Endothelial cell of umbilical vein (primary cell): ENCODE measurements around the gene ARSJ. TPM values are rescaled to one million over a fixed set of nuclear protein-coding genes. Genes with fewer than 3 reads are reported as not detected.

ENCODE experiments used
- BruUV-seq: library from RNA; stranded (reverse); fragments of 400-500 nt; replicated peaks from 2 replicates; lab custom pipeline; 2021; lab: Mats Ljungman, UMichigan
- CTCF ChIA-PET: fragments of 300-600, 350-600 bp; sonication (Branson Sonifier 250); formaldehyde crosslinking; loops from one replicate; lab custom pipeline; 2021; ENCODE audit warnings: antibody characterized with exemption, inconsistent platforms; lab: Charles Lee
- POLR2A ChIA-PET: fragments of 300-600, 350-600 bp; sonication (Branson Sonifier 250); formaldehyde crosslinking; loops from one replicate; lab custom pipeline; 2021; ENCODE audit warnings: antibody characterized with exemption, inconsistent platforms; lab: Charles Lee
- DNase-seq: peaks from one replicate; pipeline ENCODE4 v3.0.0-alpha.2; 2011; ENCODE audit warnings: low read depth, low spot score
- FAIRE-seq: peaks from 2 replicates; lab custom pipeline; 2011; peaks lifted over from hg19 to GRCh38; lab: Jason Lieb, UNC
- H2AFZ ChIP-seq: 2 replicates; pipeline ENCODE4 v1.6.0; 2012; ENCODE audit warnings: low read depth, low read length, control low read depth, inconsistent platforms
- H3K27ac ChIP-seq: 2 replicates; pipeline ENCODE4 v1.5.1; 2011; ENCODE audit warnings: low read depth, mild to moderate bottlenecking, control low read depth, low read length, moderate library complexity; ENCODE audit not compliant: insufficient read depth
- H3K27me3 ChIP-seq, 2 experiments: 2 replicates each; pipeline versions ENCODE4 v1.6.0 to v1.6.1; 2011; ENCODE audit warnings: low read length in 2 of 2, mixed read lengths in 1 of 2; ENCODE audit not compliant: control insufficient read depth in 2 of 2, insufficient read depth in 2 of 2
- H3K36me3 ChIP-seq, 2 experiments: 2 replicates in 1 of 2; 3 replicates in 1 of 2; pipeline ENCODE4 v1.5.1; 2011; ENCODE audit warnings: low read length in 2 of 2, mild to moderate bottlenecking in 1 of 2, moderate library complexity in 1 of 2; ENCODE audit not compliant: control insufficient read depth in 2 of 2, insufficient read depth in 2 of 2; ENCODE audit errors: extremely low read depth in 1 of 2
- H3K4me1 ChIP-seq: 3 replicates; pipeline ENCODE4 v1.5.1; 2011; ENCODE audit warnings: mild to moderate bottlenecking, low read length; ENCODE audit not compliant: control insufficient read depth, insufficient read depth; ENCODE audit errors: extremely low read depth
- H3K4me2 ChIP-seq: 2 replicates; pipeline ENCODE4 v1.6.1; 2011; ENCODE audit warnings: low read length, control low read depth, mixed read lengths; ENCODE audit not compliant: insufficient read depth
- H3K4me3 ChIP-seq, 3 experiments: fragments of 200-600 bp in 1 of 3; sonication (generic), shearing (Covaris generic) in 1 of 3; replicated peaks in 1 of 3; 2 replicates each; pipeline ENCODE4 v1.5.1; 2011 to 2016; ENCODE audit warnings: control low read depth in 3 of 3, low read length in 3 of 3, mild to moderate bottlenecking in 2 of 3, inconsistent platforms in 1 of 3, low read depth in 1 of 3, moderate library complexity in 1 of 3; ENCODE audit not compliant: insufficient read depth in 1 of 3
- H3K79me2 ChIP-seq: 2 replicates; pipeline ENCODE4 v1.6.0; 2012; ENCODE audit warnings: low read length, inconsistent platforms; ENCODE audit not compliant: control insufficient read depth, insufficient read depth
- H3K9ac ChIP-seq: replicated peaks from 2 replicates; pipeline ENCODE3; 2011; ENCODE audit warnings: low read length, control low read depth; ENCODE audit not compliant: insufficient read depth; ENCODE audit errors: extremely low read depth
- H3K9me1 ChIP-seq: replicated peaks from 3 replicates; pipeline ENCODE4 v1.6.0; 2011; ENCODE audit warnings: mild to moderate bottlenecking, low read length; ENCODE audit not compliant: control insufficient read depth, insufficient read depth; ENCODE audit errors: extremely low read depth
- H3K9me3 ChIP-seq: replicated peaks from 2 replicates; pipeline ENCODE4 v1.5.1; 2012; ENCODE audit warnings: low read length, inconsistent platforms; ENCODE audit not compliant: control insufficient read depth, insufficient read depth
- H4K20me1 ChIP-seq: replicated peaks from 2 replicates; pipeline ENCODE3; 2011; ENCODE audit warnings: mild to moderate bottlenecking, low read length; ENCODE audit not compliant: control insufficient read depth, insufficient read depth; ENCODE audit errors: extremely low read depth
- EZH2 ChIP-seq: IDR thresholded peaks from 2 replicates; pipeline ENCODE4 v1.6.1; 2012; ENCODE audit warnings: borderline replicate concordance, low read depth, mild to moderate bottlenecking, moderate library complexity, low read length, inconsistent platforms; ENCODE audit not compliant: severe bottlenecking
- FOS ChIP-seq: IDR thresholded peaks from 2 replicates; pipeline ENCODE4 v1.6.1; 2011; ENCODE audit warnings: mild to moderate bottlenecking, low read length, moderate library complexity, borderline replicate concordance; ENCODE audit not compliant: insufficient read depth
- GATA2 ChIP-seq: IDR thresholded peaks from 2 replicates; pipeline ENCODE4 v1.7.0; 2011; ENCODE audit warnings: low read depth, mild to moderate bottlenecking, moderate library complexity, mixed read lengths, low read length; ENCODE audit not compliant: insufficient read length, insufficient read depth
- JUN ChIP-seq: IDR thresholded peaks from 2 replicates; pipeline ENCODE4 v1.6.1; 2011; ENCODE audit warnings: borderline replicate concordance, low read depth; ENCODE audit not compliant: insufficient read length, insufficient read depth
- MYC ChIP-seq: IDR thresholded peaks from one replicate; pipeline ENCODE4 v1.6.1; 2011; ENCODE audit warnings: mild to moderate bottlenecking, low read depth, low read length
- POLR2A ChIP-seq: IDR thresholded peaks from 2 replicates; pipeline ENCODE4 v1.6.1; 2012; ENCODE audit warnings: low read depth, mild to moderate bottlenecking, control low read depth, low read length
- POLR2AphosphoS5 ChIP-seq: IDR thresholded peaks from 2 replicates; pipeline ENCODE4 v1.6.1; 2012; ENCODE audit warnings: low read depth, mild to moderate bottlenecking, control low read depth, low read length, moderate library complexity; ENCODE audit not compliant: insufficient read depth
- dilution Hi-C: fragments of 300-500 bp; cut with MboI; formaldehyde crosslinking; loops from one replicate; pipeline ENCODE4 v1.15.0; 2019; ENCODE audit warnings: low sequenced_read_pairs; ENCODE audit not compliant: extremely low pct_ligation_motif_present
- intact Hi-C: fragments of 100-400 bp; cut with micrococcal nuclease; formaldehyde crosslinking; loops from one replicate; pipeline ENCODE4 v1.10.0; 2022
- polyA plus RNA-seq, 4 experiments: library from polyadenylated mRNA; depleted of rRNA in 3 of 4; stranded (reverse) in 3 of 4; unstranded in 1 of 4; fragments of >200 nt; gene quantifications; 2 replicates each; pipeline versions ENCODE4 v1.2.1 to v1.2.3, GENCODE V29; 2011 to 2012; ENCODE audit warnings: missing spikeins in 1 of 4
- total RNA-seq: library from RNA; stranded (reverse); gene quantifications from 2 replicates; pipeline ENCODE4 v1.2.3, GENCODE V29; 2021
- TF ChIP-seq, protein P1 (sequence below), 2 donors: IDR thresholded peaks; 1 replicate in 1 of 2; 2 replicates in 1 of 2; pipeline ENCODE4 v1.5.1; 2011; ENCODE audit warnings: low read length in 2 of 2, mild to moderate bottlenecking in 2 of 2, moderate library complexity in 2 of 2, control low read depth in 1 of 2, inconsistent platforms in 1 of 2, low read depth in 1 of 2; ENCODE audit not compliant: insufficient read depth in 1 of 2; ENCODE audit errors: extremely low read depth in 1 of 2
- TF ChIP-seq, protein P2 (sequence below): IDR thresholded peaks from 2 replicates; pipeline ENCODE4 v1.6.1; 2011; ENCODE audit not compliant: insufficient read depth, insufficient read length

Gene ARSJ
- total and polyA plus RNA-seq, 2 donors (not counting 3 experiments of a cell fraction or from before 2014, with no cell fraction given) = 21.9 to 50.0 TPM

- Histone ChIP-seq H3K4me3 (no peak overlapping the region), H3K9ac (no peak overlapping the region), H3K4me2 (no peak overlapping the region), H3K4me1 (no peaks in the 10 kb centered on the region), H3K36me3 (no peaks in the 10 kb centered on the region), H3K27ac (no peak overlapping the region), H3K9me1 (no peaks in the 10 kb centered on the region), H3K27me3 (no peaks in the 10 kb centered on the region), H2AFZ (no peak overlapping the region), H3K79me2 (no peaks in the 10 kb centered on the region), H3K9me3 (no peaks in the 10 kb centered on the region), H4K20me1 (no peaks in the 10 kb centered on the region)
- intact Hi-C loops (no loop called here), dilution Hi-C loops (no loop called here)
- no peak for TF ChIP-seq FOS
- TF ChIP-seq JUN = no peak
- TF ChIP-seq, protein P1, sequence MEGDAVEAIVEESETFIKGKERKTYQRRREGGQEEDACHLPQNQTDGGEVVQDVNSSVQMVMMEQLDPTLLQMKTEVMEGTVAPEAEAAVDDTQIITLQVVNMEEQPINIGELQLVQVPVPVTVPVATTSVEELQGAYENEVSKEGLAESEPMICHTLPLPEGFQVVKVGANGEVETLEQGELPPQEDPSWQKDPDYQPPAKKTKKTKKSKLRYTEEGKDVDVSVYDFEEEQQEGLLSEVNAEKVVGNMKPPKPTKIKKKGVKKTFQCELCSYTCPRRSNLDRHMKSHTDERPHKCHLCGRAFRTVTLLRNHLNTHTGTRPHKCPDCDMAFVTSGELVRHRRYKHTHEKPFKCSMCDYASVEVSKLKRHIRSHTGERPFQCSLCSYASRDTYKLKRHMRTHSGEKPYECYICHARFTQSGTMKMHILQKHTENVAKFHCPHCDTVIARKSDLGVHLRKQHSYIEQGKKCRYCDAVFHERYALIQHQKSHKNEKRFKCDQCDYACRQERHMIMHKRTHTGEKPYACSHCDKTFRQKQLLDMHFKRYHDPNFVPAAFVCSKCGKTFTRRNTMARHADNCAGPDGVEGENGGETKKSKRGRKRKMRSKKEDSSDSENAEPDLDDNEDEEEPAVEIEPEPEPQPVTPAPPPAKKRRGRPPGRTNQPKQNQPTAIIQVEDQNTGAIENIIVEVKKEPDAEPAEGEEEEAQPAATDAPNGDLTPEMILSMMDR (IDR thresholded peaks at IDR 0.05; ENCODE audit: extremely low read depth in 1 of 2, insufficient read depth in 1 of 2, low read depth in 1 of 2, low read length in 2 of 2) = no peak
- no peak for TF ChIP-seq MYC
- no peak for TF ChIP-seq EZH2
- TF ChIP-seq POLR2AphosphoS5 = no peak
- TF ChIP-seq GATA2 = no peak
- TF ChIP-seq, protein P2, sequence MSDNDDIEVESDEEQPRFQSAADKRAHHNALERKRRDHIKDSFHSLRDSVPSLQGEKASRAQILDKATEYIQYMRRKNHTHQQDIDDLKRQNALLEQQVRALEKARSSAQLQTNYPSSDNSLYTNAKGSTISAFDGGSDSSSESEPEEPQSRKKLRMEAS = no peak
- no peak for TF ChIP-seq POLR2A
- DNase-seq = no peak
- no TSS peak for BruUV-seq
- POLR2A ChIA-PET = no interaction called here
- FAIRE-seq = no peak
- CTCF ChIA-PET = interaction anchor here (1.0 to 1.7 kb wide), 5 partner anchors 8 to 504 kb away, joined by 3 to 5 read pairs (median 3); no protein-coding TSS in a partner anchor
Measured at GRCh38 chr4:113874480-113874879, 105.0 kb downstream of the ARSJ start.
